BE2C (cell line): ENCODE data around the gene NRP2.

Experiments used
- DNase-seq: peaks from one replicate; pipeline ENCODE4 v3.0.0-alpha.2; 2020
- H3K27me3 ChIP-seq: fragments of 250-450 bp; sonication (Bioruptor Pico); 2 replicates; pipeline ENCODE4 v1.5.1; 2020; ENCODE audit warnings: mild to moderate bottlenecking
- H3K36me3 ChIP-seq: fragments of 250-450 bp; sonication (Bioruptor Pico); 2 replicates; pipeline ENCODE4 v1.5.1; 2020; ENCODE audit warnings: mild to moderate bottlenecking
- H3K4me1 ChIP-seq: fragments of 250-450 bp; sonication (Bioruptor Pico); 2 replicates; pipeline ENCODE4 v1.5.1; 2020
- H3K4me3 ChIP-seq: 2 replicates; pipeline ENCODE4 v1.5.1; 2011; ENCODE audit warnings: low read depth, low read length
- H3K9me3 ChIP-seq: fragments of 250-450 bp; sonication (Bioruptor Pico); 2 replicates; pipeline ENCODE4 v1.5.1; 2020
- CTCF ChIP-seq: IDR thresholded peaks from 2 replicates; pipeline ENCODE4 v1.5.1; 2012; ENCODE audit warnings: mild to moderate bottlenecking, low read depth, low read length

NRP2 gene

GRCh38 chr2:205786976-205787375, 104.7 kb downstream of the NRP2 start:
- no peak for TF ChIP-seq CTCF

GRCh38 chr2:205787761-205788160, 105.5 kb downstream of the NRP2 start:
- TF ChIP-seq CTCF: no peak
- no peaks in the 10 kb centered on the region for H3K9me3 ChIP-seq
- H3K4me1 ChIP-seq: no peaks in the 10 kb centered on the region
- H3K36me3 ChIP-seq: no peaks in the 10 kb centered on the region
- no peaks in the 10 kb centered on the region for H3K27me3 ChIP-seq
- H3K4me3 ChIP-seq: no peak overlapping the region
- no peak for DNase-seq

More at GRCh38 chr2:205786976-205787375, 104.7 kb downstream of the NRP2 start:
- Histone ChIP-seq H3K36me3 (no peaks in the 10 kb centered on the region), H3K27me3 (no peaks in the 10 kb centered on the region), H3K4me1 (no peaks in the 10 kb centered on the region), H3K4me3 (no peak overlapping the region), H3K9me3 (no peaks in the 10 kb centered on the region)
- no peak for DNase-seq

GRCh38 chr2:205789906-205790305, 107.6 kb downstream of the NRP2 start:
- H3K4me3 ChIP-seq: no peak overlapping the region
- H3K4me1 ChIP-seq: peaks cover 4% of the 10 kb centered on the region; the same call in 1 of the 2 replicates
- no peaks in the 10 kb centered on the region for H3K9me3 ChIP-seq
- no peaks in the 10 kb centered on the region for H3K36me3 ChIP-seq
- no peaks in the 10 kb centered on the region for H3K27me3 ChIP-seq
- DNase-seq: no peak
- TF ChIP-seq CTCF: no peak

GRCh38 chr2:205792908-205793307, 110.6 kb downstream of the NRP2 start:
- Histone ChIP-seq H3K4me1 (peaks cover 4% of the 10 kb centered on the region; the same call in 1 of the 2 replicates), H3K27me3 (no peaks in the 10 kb centered on the region), H3K9me3 (no peaks in the 10 kb centered on the region), H3K36me3 (no peaks in the 10 kb centered on the region), H3K4me3 (no peak overlapping the region)
- TF ChIP-seq CTCF: no peak
- no peak for DNase-seq

GRCh38 chr2:205796805-205797313, 114.6 kb downstream of the NRP2 start:
- H3K9me3 ChIP-seq: no peaks in the 10 kb centered on the region
- DNase-seq: no peak
- no peaks in the 10 kb centered on the region for H3K36me3 ChIP-seq
- H3K27me3 ChIP-seq: no peaks in the 10 kb centered on the region
- H3K4me1 ChIP-seq: peaks cover 4% of the 10 kb centered on the region; the same call in 1 of the 2 replicates
- no peak overlapping the region for H3K4me3 ChIP-seq
- TF ChIP-seq CTCF: no peak

GRCh38 chr2:205797866-205798265, 115.6 kb downstream of the NRP2 start:
- Histone ChIP-seq H3K4me3 (no peak overlapping the region), H3K27me3 (no peaks in the 10 kb centered on the region), H3K4me1 (peaks cover 4% of the 10 kb centered on the region; the same call in 1 of the 2 replicates), H3K36me3 (no peaks in the 10 kb centered on the region), H3K9me3 (no peaks in the 10 kb centered on the region)
- no peak for TF ChIP-seq CTCF
- no peak for DNase-seq
